IPS DF 4.7 (cell line): Measurements from ENCODE around the gene CERK.
"Not testable (repeated sequence)": the region's sequence is repeated elsewhere in the genome, so short reads cannot be mapped to it uniquely, and the experiment has no call there.

Experiments
- DNase-seq: peaks from one replicate; pipeline ENCODE4 v3.0.0-alpha.2; 2013; ENCODE audit warnings: low spot score; ENCODE audit errors: extremely low read depth

Gene CERK, protein sequence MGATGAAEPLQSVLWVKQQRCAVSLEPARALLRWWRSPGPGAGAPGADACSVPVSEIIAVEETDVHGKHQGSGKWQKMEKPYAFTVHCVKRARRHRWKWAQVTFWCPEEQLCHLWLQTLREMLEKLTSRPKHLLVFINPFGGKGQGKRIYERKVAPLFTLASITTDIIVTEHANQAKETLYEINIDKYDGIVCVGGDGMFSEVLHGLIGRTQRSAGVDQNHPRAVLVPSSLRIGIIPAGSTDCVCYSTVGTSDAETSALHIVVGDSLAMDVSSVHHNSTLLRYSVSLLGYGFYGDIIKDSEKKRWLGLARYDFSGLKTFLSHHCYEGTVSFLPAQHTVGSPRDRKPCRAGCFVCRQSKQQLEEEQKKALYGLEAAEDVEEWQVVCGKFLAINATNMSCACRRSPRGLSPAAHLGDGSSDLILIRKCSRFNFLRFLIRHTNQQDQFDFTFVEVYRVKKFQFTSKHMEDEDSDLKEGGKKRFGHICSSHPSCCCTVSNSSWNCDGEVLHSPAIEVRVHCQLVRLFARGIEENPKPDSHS

DNA sequence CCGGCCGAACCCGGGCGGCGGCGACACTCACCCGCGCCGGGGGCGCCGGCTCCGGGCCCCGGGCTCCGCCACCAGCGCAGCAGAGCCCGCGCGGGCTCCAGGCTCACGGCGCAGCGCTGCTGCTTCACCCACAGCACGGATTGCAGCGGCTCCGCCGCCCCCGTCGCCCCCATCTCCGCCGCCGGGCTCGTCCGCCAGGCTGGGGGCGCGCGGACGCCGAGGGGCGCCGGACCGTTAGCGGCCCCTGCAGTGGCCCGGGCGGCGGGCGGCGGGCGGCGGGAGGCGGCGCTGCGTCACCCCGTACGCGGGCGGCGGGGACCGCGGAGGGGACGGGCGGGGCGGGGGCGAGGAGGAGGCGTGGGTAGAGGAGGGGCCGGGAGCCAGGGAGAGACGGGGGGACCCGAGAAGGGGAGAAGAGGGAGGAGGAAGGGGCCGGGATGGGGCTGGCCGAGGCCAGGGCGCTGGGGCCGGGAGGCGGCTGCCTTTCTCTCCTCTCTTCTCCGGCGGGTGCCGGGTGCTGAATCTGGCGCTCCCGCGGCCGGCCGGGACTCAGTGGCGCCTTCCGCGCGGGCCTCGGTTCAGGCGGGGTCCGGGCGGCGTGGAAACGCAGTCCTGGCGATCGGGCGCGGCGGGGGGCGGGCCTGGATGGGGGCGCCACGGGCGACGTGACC is at the start of gene CERK:
TSS of gene CERK (minus strand) at position 277 of the 671 bp plus-strand sequence. CDS start at position 173, 104 bp downstream.
- no peak for DNase-seq

DNA sequence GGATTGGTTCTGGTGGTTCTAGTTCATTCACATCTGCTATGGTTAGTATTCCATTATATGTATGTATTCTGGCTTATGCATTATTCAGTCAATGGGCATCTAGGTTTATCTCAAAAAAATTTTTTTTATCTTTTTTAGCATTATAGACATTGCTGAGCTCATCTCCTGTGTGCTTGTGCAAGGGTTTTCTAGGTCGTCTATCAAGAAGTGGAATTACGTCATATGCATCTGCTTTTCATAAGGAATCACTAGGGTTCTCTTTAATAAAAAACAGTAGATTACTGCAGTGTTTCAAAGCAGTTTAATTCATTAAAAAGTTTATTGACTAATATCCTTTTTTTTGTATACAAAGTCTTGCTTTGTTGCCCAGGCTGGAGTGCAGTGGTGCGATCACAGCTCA is 45.7 kb upstream of the CERK start:
- no peak for DNase-seq

DNA sequence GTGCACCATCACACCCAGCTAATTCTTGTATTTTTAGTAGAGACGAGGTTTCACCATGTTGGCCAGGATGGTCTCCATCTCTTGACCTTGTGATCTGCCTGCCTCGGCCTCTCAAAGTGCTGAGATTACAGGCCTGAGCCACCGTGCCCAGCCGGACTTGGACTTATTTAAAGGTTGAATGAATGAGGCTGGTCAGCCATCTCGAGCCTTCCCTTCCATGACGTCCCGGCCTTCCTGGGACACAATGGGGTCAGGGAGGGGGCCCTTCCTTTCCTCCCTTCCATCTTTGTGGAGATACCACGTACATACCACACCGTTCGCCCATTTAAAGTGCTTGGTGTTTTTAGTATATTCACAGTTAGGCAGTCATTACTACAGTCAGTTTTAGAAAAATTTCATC is 44.1 kb upstream of the CERK start:
- DNase-seq = not testable (repeated sequence)

DNA sequence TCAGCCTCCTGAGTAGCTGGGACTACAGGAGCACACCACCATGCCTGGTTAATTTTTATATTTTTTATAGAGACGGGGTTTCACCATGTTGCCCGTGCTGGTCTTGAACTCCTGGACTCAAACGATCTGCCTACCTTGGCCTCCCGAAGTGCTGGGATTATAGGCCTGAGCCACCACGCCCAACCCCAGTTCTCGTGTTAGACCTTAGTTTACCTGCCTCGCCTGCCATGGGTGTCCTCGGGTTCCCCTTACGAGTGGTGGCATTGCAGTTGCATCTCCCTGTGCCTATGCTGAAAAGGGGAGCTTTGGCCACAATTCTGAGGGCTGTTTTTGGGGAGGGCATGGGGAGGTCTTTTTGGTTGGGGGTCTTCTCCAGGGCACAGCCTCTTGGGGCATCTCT is 43.2 kb upstream of the CERK start:
- no peak for DNase-seq

DNA sequence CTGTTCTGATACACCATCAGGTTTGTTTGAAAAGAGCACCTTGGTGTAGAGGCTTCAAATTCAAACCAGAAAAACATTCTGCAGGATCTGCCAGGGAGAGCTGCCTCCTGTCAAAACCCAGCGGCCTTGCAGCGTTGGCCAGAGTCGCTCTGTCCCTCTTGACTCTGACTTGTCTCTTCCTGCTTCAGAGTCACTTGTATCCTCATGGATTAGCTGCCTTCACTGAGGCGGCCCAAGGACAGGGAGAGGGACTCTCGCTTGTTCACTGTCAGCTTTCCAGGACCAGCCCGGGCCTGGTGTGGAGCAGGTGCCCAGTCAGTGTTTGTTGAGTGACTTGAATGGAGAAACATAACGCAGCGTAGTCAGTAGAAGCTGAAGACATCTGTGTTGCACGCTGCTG is 42.4 kb upstream of the CERK start:
- DNase-seq = no peak

DNA sequence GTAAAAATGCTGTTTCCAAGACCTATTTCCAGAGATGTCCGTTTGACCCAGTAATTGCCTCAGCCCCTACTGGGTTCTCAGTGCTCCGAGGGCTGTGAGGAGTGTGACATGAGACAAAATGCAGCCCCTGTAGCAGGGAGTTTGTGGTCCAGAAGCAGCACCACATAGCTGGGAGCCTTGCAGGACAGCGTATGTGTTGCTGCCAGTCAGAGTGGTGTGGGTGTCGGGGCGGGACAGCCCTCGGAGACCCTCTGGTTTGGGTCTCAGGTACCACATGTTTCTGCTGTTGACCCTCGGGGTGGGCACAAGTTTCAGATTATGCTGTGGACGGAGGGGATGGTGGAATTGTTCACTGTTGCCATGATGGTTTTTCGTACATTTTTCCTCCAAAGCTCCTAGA is 41.6 kb upstream of the CERK start:
- DNase-seq = no peak

DNA sequence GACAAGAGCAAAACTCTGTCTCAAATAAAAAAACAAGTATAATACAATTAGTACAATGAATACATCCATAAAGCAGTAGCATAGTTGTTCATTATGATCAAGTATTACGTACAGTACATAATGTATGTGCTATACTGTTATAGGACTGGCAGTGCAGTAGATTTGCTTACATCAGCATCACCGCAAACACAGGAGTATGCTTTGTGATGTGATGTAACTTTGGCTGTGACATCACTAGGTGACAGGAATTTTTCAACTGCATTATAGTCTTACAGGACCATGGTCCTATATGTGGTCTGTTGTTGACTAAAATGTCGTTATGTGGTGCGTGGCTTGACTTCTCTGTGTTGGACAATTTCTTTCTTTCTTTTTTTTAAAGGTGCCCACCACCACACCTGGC is 41.0 kb upstream of the CERK start:
- DNase-seq = no peak

DNA sequence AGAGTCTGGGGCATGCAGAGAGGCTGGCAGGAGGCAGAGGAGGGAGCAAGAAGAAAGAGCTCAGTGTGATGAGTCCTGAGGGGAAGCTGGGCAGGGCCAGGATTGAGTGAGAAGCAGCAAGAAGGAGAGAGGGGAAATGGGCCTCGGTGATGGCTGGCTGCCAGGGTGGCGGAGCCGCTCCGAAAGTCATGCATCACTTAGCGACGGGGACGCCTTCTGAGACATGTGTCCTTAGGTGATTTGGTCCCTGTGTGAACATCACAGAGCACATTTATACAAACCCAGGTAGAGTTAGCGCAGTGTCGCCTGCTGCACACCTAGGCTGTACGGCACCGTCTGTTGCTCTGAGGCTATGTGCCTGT is 39.5 kb upstream of the CERK start:
- no peak for DNase-seq

DNA sequence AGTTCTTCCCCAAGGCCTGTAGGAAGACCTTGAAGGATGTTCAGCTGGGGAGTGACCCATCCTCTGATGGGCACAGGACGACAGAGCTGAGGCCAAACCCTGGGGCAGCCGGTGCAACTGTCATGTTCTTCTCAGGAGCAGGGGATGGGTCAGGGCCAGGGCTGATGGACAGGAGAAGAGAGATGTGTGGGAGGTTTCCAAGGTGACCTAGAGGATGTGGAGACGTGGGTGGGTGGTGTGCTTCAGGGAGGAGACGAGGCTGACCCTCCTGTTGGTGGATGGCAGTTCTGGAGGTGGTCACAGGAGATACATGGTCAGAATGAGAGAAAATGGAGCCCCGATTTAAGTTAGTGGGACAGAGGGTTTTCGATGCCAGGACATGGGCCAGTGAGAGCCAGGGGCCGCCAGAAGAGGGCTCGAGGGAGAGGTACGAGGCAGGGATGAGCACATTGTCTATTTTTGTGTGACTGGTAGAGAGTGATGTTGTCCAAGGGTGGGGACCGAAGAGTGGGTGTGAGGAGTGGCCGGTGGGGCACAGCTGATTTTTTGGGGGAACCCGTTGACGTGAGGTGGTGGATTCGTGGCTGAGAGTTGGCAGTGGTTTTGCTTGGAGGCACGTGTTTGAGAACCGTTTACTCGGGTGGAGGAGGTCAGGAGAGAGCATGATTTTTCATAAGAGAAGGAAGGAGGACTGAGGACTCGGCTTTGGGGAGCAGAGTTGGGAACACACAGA is 39.0 kb upstream of the CERK start:
- no peak for DNase-seq

DNA sequence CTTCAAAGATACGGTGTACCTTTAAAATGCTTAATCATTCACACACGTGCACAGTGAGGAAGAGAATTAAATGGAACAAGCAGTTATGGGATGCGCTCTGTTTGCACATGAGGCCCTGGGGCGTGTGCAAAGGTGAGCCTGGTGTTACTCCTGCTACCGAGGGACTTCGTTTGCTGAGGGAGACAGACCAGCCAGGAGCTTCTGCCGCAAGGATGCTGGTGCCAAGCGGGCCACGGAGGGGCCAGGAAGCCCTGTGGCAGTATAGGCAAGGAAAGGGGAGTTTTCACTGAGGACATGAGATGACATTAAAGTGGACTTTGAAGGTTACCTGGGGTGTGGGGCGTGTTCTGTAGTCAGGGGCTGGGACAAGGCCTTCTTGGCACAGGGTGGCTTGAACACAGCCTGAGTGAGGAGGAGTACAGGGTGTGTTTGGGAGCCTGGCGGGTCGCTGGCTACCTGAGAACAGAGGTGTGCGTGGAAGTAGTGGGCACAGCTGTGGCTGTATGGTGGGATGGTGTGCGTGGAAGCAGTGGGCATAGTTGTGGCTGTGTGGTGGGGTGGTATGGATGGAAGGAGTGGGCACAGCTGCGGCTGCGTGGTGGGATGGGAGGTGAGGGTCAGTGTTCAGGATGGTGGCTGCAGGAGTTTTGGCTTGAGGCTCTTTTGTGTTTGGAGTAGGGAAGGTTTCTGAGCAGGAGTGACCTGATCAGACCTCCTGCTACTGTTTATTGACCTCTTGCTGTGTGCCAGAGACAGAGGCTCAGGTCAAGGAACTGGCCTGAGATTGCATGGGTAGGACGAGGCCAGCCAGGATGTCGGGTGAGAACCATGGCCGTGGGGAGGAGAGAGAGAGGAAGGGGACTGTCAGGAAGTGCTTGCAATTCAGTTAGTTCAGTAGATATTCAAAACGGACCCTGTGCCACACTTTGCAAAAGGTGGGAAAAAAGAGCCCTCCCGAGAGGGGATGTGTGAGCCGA is 38.1 kb upstream of the CERK start:
- no peak for DNase-seq

DNA sequence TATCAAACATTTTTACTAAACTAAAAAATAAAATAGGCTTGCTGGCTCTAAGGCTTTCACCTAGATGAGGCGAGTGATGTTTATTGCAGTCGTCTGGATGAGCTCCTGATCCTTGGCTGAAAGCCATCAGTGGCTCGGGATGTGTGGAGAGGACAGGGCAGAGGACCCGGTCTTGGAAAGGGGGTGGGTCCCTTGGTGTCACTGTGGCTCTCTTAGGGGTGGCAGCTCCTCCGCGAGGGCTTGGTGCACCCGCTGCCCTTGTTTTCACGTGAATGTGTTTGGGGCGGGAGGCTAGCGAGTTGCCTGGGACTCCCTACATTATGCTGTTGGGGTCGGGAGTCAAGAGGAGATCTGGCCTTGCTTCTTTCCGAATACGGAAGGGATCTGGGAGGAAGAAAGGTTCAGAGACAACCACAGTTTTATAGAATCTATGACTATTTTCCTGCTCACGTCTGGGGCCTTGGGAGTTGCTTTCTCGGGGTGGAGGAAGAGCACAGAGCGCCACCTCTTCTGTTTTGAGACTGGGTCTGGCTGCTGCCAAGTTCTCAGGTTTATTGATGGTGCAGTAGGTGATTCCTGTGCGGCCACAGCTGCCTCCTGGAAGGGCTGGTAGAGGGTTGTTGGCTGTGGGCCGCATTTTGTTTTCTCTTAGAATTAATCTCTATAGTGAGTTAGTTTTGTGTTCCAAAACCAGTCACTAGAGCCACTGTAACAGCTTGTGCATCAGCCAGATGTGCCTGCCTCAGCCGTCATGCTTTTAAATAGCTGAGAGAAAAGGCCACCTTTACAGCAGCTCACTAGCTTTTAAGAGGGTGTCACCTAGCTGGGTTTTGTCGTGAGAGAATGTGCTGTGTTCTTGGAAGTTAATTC is 37.2 kb upstream of the CERK start:
- DNase-seq = no peak

DNA sequence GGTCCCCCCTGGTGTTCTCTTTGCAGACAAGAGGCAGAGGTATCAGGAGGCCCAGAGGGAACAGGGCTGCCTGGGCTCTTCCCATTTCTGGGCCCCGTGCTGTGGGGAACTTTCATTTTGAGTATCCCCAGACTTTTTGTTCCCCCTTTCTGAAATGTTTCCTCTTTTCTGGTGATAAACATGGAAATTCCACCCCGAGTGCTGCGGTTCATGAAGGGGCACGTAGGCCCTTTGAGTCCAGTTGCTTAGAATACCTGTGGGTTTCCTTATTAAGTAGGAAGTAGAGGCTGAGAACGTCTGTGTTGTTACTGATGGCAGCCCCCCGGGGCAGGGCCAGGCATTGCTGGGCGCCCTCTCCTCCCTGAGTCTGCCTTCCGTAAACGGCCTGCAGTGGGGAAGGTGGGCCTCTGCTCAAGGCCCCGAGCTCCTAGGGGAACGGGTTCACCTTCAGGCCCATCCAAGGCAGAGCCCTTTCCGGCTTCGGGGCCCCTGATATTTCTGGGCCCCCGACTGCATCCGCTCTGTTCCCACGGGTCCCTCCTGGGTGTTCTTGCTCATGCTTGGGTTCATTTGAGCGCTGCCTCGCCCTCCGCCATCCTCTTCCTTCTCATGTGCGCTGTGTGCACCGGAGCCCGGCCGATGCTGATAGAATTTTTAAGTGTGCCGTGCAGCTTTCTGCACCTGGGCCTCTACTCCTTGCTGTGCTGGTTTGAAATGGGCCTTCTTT is 36.4 kb upstream of the CERK start:
- no peak for DNase-seq

DNA sequence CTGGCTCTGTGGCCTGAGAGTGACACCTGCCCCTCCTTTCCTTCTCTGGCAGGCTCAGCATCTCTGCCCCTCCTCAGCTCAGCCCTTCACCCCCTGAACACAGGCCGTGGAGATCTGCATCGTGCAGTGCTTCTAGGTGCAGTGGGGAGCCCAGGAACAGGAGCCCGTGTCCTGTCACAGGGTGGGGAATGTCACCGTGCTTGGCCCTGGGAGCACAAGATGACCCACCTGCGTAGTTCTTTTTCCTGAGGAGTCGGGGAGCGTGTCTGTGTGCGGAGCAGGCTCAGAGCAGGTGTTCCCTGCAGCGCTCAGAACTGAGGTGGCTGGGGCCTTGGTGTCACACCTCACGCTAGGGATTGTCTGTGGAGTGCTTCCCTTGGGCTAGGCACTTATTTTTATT is 35.0 kb upstream of the CERK start:
- DNase-seq = no peak

DNA sequence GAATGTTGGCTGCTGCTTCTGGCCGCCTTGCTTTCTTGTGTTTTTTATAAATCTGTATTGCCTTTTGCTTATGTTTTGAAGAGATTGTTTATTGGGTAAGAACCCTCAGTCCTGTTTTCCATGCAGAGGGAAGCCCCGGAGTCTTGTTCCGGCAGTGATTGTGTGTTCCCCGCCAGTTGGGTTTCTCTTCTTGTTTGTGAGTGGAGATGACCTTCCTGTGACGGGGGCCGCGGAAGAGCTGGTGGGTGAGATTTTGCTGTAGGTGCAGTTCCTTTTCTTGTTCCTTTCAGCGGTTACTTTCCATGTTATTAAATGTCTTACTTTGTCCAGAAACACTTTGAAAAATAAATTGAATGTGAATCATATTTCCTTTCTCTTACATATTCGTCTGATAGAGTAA is 32.7 kb upstream of the CERK start:
- DNase-seq = no peak

DNA sequence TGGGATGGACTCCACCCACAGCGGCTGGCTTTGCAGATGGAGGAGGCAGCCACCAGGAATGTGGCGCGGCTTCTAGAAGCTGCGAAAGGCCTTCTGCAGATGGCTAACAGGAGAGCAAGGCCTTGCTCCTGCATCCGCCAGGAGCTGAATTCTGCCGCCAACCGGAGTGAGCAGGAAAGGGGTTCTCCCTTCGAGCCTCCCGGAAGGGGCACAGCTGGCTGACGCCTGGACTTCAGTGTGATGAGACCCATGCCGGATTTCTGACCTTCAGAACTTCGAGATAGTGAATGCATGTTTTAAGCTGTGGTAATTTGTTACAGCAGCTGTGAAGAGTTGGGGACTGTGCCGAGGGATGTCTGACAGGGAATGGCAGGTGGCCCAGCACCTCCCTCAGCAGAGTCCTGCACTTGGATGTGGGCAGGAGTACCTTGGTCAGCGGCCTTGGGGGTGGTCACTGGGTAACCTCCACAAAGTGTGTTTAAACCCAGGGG is 32.1 kb upstream of the CERK start:
- DNase-seq = no peak

DNA sequence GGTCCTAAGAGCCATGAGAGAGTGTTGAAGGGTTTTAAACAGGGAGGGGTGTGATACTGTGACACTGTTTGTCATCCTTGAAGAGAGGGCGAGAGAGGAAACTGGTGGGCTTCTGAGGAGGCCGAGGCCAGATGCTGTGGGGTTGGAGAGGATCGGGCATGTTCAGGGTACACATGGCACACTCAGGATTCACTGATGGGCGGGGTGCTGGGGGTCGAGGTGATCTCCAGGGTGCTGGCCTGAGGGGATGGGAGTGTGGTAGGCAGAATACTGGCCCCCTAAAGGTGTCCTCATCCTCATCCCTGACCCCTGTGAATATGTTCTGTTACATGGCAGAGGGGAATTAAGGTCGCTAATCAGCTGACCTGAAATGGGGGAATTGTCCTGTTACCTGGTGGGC is 31.7 kb upstream of the CERK start:
- DNase-seq = no peak

DNA sequence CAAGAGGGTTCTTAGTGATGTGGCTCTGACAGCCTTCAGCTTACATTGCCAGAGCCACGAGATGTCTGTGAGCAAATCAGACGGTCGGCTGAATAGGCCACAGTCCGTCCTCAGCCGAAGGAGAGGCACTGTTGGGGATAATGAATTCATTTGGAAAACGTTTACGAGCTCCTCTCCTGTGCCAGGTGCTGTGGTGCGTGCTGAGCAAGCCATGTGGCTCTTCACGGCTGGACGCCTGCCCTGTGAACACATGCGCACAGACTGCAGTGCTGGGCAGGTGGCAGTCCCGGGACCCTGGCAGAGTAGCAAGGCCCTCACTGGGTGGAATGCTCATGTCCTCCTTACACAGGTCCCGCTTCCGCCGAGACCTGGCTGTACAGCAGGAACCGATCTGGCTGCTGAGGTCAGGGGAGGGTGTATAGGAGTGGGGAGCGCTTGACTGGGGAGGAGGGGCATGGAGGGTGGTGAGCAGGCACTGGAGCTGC is 31.2 kb upstream of the CERK start:
- no peak for DNase-seq

DNA sequence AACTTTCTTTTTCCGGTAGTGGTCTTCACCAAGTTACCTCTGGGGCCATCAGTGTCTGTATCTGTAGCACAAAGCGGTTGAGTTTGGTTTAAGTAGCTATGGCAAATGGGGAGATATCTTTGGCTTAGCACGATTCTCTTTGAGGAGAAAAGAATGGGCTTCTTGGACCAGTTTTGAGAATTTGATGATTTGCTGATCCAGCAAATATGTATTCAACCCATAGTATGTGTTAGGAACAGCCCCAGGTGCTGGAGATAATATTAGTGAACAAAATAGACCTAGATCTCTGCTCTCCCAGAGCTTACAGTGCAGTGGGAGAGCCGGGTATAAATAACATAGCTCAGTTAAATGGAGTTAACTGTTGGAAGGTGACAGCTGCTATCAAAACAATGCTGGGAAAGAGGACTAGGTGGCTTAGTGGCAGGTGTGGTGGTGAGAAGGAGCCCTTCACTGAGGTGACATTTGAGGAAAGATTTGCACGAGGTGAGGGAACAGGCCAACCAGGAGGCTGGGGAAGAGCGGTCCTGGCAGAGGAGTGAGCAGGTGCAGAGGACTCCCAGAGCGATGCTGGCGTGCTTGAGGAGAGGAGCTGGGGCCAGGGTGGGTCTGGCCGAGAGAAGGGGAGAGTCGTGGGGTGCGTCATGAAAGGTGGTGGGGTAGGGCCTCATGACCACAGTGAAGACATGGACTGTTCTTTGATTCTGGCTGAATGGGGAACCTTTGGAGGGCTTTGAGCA is 29.4 kb upstream of the CERK start:
- DNase-seq = no peak
